Measurements from ENCODE around the gene SPAG9.

DNA sequence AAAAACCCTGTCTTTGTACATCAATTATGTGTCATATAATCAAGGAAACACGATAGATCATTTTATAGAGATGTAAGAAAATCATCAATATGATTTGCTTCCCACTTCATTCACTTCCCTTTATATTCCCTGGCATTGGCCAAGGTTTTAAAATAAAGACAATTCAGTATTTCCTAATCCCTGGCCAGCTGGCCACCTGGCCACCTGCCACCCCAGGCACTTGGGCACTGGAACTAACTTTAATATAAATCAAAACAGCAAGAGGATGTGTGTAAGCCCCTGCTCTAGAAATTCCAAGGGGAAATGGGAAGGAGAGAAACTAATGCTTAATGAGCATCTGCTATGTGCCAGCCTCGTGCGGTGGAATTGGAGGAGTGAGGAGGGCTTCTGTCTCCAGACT is 195.9 kb downstream of the SPAG9 start:
- TF ChIP-seq, protein P1, sequence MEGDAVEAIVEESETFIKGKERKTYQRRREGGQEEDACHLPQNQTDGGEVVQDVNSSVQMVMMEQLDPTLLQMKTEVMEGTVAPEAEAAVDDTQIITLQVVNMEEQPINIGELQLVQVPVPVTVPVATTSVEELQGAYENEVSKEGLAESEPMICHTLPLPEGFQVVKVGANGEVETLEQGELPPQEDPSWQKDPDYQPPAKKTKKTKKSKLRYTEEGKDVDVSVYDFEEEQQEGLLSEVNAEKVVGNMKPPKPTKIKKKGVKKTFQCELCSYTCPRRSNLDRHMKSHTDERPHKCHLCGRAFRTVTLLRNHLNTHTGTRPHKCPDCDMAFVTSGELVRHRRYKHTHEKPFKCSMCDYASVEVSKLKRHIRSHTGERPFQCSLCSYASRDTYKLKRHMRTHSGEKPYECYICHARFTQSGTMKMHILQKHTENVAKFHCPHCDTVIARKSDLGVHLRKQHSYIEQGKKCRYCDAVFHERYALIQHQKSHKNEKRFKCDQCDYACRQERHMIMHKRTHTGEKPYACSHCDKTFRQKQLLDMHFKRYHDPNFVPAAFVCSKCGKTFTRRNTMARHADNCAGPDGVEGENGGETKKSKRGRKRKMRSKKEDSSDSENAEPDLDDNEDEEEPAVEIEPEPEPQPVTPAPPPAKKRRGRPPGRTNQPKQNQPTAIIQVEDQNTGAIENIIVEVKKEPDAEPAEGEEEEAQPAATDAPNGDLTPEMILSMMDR (IDR thresholded peaks at IDR 0.05) = no peak
- no peak for TF ChIP-seq POLR2AphosphoS5 (IDR thresholded peaks at IDR 0.05)

Data from breast epithelium (tissue), 3 donors.